Thyroid gland (tissue), 4 donors: ENCODE results near the gene LMTK3. TPM values are rescaled to one million over a fixed set of nuclear protein-coding genes. Genes with fewer than 3 reads are reported as not detected.

Experiments used
- DNase-seq, 2 donors: peaks; one replicate each; pipeline ENCODE4 v3.0.0-alpha.2; 2019
- H3K27ac ChIP-seq, 3 donors: fragments of 200-600 bp; sonication (generic); 1 replicate in 2 of 3; 2 replicates in 1 of 3; pipeline ENCODE4 v1.5.1; 2016 to 2019; ENCODE audit warnings: mild to moderate bottlenecking in 1 of 3, moderate library complexity in 1 of 3
- H3K27me3 ChIP-seq: fragments of 200-600 bp; sonication (generic); one replicate; pipeline ENCODE4 v1.5.1; 2019
- H3K36me3 ChIP-seq, 2 donors: fragments of 200-600 bp; sonication (generic); one replicate each; pipeline ENCODE4 v1.5.1; 2016 to 2019
- H3K4me1 ChIP-seq, 2 donors: fragments of 200-600 bp; sonication (generic); one replicate each; pipeline ENCODE4 v1.5.1; 2017 to 2019
- H3K4me3 ChIP-seq, 3 donors: fragments of 200-600 bp; sonication (generic); replicated peaks in 1 of 3; 1 replicate in 2 of 3; 2 replicates in 1 of 3; pipeline ENCODE4 v1.5.1; 2016; ENCODE audit warnings: mild to moderate bottlenecking in 1 of 3
- H3K9me3 ChIP-seq: fragments of 200-600 bp; sonication (generic); one replicate; pipeline ENCODE4 v1.5.1; 2017
- CTCF ChIP-seq, 6 experiments: fragments of 200-600 bp in 3 of 6; fragments of 450-650 bp in 3 of 6; sonication (generic) in 3 of 6; IDR thresholded peaks; one replicate each; pipeline ENCODE4 v1.5.1; 2016 to 2019; ENCODE audit warnings: antibody characterized with exemption in 6 of 6, mild to moderate bottlenecking in 2 of 6, inconsistent platforms in 1 of 6, moderate library complexity in 1 of 6
- POLR2A ChIP-seq, 2 donors: fragments of 450-650 bp; IDR thresholded peaks; one replicate each; pipeline ENCODE4 v1.6.1; 2017; ENCODE audit warnings: antibody characterized with exemption in 2 of 2, mild to moderate bottlenecking in 2 of 2, moderate library complexity in 1 of 2
- WGBS, 2 donors: methylation state at CpG; one replicate each; pipeline ENCODE4 v1.1.5; 2017; 5-methylcytosine and 5-hydroxymethylcytosine counted together
- intact Hi-C: fragments of 100-400 bp; cut with DNase I; formaldehyde crosslinking; loops from one replicate; pipeline ENCODE4 v1.15.1; 2023
- total RNA-seq, 4 donors: library from RNA; depleted of rRNA; stranded (reverse); fragments of >200 nt; gene quantifications; one replicate each; pipeline ENCODE4 v1.2.3, GENCODE V29; 2016

LMTK3 gene
- total RNA-seq, 4 donors from 2014 or later = 3.0 to 7.1 (median 4.6) TPM

- 52 to 65% methylated on average over 11 of the region's 11 CpGs for WGBS, 2 donors
- Histone ChIP-seq H3K27me3 (no peaks in the 10 kb centered on the region), H3K36me3 (no peaks in the 10 kb centered on the region), H3K4me3 (no peak overlapping the region), H3K27ac (no peak overlapping the region), H3K4me1 (peaks cover 9 to 28% of the 10 kb centered on the region in 2 donors), H3K9me3 (no peaks in the 10 kb centered on the region)
- peak; percentile 26 to 55 for DNase-seq
- intact Hi-C loops = no loop called here
- no peak for TF ChIP-seq POLR2A (IDR thresholded peaks at IDR 0.05)
- TF ChIP-seq CTCF (IDR thresholded peaks at IDR 0.05) = no peak
Measured at GRCh38 chr19:48556163-48556562, 44.5 kb upstream of the LMTK3 start.

DNA sequence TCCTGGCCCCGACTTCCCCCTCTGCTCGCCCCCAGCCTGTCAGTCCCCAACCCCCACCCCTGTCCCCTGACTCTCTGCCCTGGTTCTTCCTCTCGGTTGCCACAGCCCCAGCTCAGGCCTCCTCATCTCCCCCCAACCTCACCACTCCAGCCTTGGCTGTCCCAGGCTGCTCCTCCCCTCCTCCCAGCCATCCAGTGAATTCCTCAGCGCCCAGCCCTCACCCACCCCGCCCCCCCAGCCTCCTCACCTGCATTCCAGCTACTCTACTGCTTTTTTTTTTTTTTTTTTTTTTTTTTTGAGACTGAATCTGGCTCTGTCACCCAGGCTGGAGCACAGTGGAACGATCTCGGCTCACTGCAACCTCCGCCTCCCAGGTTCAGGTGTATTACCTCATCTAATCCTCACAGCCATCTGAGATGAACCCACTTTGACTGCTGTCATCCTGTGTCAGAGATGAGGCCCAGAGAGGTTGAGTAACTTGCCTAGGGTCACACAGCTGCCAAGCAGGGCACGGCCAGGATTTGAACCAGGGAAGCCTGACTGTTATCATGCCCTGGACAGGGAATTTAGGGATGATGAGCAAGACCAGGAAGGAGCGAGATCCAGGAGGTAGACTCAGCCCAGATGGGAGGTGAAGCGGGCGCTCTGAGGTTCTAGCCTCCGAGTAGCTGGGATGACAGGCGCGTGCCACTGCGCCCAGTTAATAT lies 42.9 kb upstream of the LMTK3 start:
- TF ChIP-seq POLR2A (IDR thresholded peaks at IDR 0.05) (no peak), CTCF (IDR thresholded peaks at IDR 0.05) (no peak)
- peak; percentile 80 to 83 for DNase-seq
- Histone ChIP-seq H3K9me3 (no peaks in the 10 kb centered on the region), H3K36me3 (no peaks in the 10 kb centered on the region), H3K27me3 (no peaks in the 10 kb centered on the region), H3K4me3 (no peak overlapping the region), H3K27ac (peak overlapping the region; percentile 44 to 82 (median 71)), H3K4me1 (peaks cover 9 to 28% of the 10 kb centered on the region in 2 donors)
- intact Hi-C loops = no loop called here
- 51 to 56% methylated on average over 15 to 16 of the region's 16 CpGs for WGBS, 2 donors

DNA sequence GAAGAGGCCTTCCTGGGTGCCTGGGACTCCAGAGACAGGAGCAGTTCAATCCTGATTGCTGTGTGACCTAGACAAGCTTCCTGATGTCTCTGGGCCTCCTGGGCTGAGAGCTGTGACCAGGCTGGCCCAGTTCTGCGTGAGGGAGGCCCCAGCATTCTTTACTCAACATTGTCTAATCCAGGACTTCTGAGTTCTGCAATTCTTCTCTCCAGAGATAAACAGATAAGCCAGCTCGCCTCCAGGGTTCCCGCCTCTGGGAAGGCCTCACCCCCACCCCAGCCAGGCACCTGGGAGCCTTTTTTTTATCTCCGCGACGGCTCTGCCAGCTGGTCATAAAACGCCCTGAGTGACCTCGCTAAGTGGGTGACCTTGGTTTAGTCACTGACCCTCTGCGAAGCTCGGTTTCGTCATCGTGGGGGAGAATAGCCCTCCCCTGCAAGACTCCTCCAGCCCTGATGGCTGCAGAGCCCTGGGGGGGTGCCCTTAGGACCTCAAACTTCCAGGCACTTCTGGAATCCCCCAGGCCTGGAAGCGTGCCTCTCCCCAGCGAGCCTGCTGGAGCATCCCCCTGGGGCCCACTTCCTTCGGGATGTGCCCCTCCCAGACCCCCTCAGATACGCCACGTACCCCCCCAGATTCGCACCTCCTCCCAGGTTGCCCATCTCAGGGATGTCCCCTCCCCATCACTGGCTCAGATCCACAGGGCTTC lies 42.2 kb upstream of the LMTK3 start:
- 30 to 41% methylated on average over 9 to 12 of the region's 18 CpGs for WGBS, 2 donors

GRCh38 chr19:48552406-48553322 lies 41.0 kb upstream of the LMTK3 start:
- H3K4me1 ChIP-seq = peaks cover 5 to 22% of the 10 kb centered on the region in 2 donors
- TF ChIP-seq POLR2A (IDR thresholded peaks at IDR 0.05) (no peak), CTCF (IDR thresholded peaks at IDR 0.05) (no peak)
- H3K9me3 ChIP-seq = no peaks in the 10 kb centered on the region
- 87 to 90% methylated on average over 11 to 16 of the region's 19 CpGs for WGBS, 2 donors
- intact Hi-C loops = no loop called here
- DNase-seq = no peak
- H3K27me3 ChIP-seq = no peaks in the 10 kb centered on the region
- no peak overlapping the region for H3K4me3 ChIP-seq
- no peaks in the 10 kb centered on the region for H3K36me3 ChIP-seq
- H3K27ac ChIP-seq = no peak overlapping the region

More for the DNA sequence above, 42.2 kb upstream of the LMTK3 start:
- Histone ChIP-seq H3K27ac (peak overlapping the region; percentile 44 to 82 (median 71)), H3K36me3 (no peaks in the 10 kb centered on the region), H3K4me3 (no peak overlapping the region), H3K27me3 (no peaks in the 10 kb centered on the region), H3K4me1 (peaks cover 9 to 28% of the 10 kb centered on the region in 2 donors), H3K9me3 (no peaks in the 10 kb centered on the region)
- intact Hi-C loops = no loop called here
- DNase-seq = peak; percentile 51 to 57
- TF ChIP-seq CTCF (IDR thresholded peaks at IDR 0.05) (no peak), POLR2A (IDR thresholded peaks at IDR 0.05) (no peak)
